ENCODE data around the gene RGS3. TPM values are rescaled to one million over a fixed set of nuclear protein-coding genes. Genes with fewer than 3 reads are reported as not detected.

RGS3 gene
- total and polyA plus RNA-seq, 2 donors (not counting 3 experiments of a cell fraction or from before 2014, with no cell fraction given) = 356 to 416 TPM

DNA sequence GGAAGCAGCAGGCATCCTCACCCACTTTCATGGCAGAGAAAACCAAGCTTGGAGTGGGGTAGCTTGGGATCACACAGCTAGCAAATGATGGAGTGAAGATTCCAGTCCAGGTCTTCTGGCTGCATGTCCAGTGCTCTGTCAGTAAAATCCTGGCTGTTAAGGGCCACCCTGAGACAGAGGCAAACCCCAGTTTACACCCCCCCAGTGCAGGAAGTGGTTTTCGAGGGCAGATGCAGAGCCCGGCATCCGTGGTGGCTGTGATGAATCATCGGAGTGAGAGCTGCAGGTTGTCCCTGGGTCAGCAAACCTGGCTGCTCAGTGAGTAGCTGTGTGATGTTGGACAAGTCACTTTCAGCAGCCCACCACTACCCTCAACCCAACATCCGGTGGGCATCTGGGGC is 115.4 kb downstream of the RGS3 start:
- no TSS peak for BruUV-seq (replicated peaks)
- TF ChIP-seq, protein P1, sequence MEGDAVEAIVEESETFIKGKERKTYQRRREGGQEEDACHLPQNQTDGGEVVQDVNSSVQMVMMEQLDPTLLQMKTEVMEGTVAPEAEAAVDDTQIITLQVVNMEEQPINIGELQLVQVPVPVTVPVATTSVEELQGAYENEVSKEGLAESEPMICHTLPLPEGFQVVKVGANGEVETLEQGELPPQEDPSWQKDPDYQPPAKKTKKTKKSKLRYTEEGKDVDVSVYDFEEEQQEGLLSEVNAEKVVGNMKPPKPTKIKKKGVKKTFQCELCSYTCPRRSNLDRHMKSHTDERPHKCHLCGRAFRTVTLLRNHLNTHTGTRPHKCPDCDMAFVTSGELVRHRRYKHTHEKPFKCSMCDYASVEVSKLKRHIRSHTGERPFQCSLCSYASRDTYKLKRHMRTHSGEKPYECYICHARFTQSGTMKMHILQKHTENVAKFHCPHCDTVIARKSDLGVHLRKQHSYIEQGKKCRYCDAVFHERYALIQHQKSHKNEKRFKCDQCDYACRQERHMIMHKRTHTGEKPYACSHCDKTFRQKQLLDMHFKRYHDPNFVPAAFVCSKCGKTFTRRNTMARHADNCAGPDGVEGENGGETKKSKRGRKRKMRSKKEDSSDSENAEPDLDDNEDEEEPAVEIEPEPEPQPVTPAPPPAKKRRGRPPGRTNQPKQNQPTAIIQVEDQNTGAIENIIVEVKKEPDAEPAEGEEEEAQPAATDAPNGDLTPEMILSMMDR (IDR thresholded peaks at IDR 0.05; ENCODE audit: extremely low read depth in 1 of 2, insufficient read depth in 1 of 2, low read depth in 1 of 2, low read length in 2 of 2) = no peak
- TF ChIP-seq POLR2AphosphoS5 (IDR thresholded peaks at IDR 0.05; ENCODE audit: insufficient read depth, low read depth, low read length) = no peak
- no peak for TF ChIP-seq JUN (IDR thresholded peaks at IDR 0.05; ENCODE audit: borderline replicate concordance, insufficient read depth, insufficient read length, low read depth)
- Histone ChIP-seq H3K4me1 (ENCODE audit: control insufficient read depth, extremely low read depth, insufficient read depth, low read length) (peaks cover 48% of the 10 kb centered on the region), H3K4me3 (replicated peaks in 1 of 3; ENCODE audit: insufficient read depth in 1 of 3, low read depth in 1 of 3, low read length in 3 of 3) (no peak overlapping the region), H2AFZ (ENCODE audit: low read depth, low read length) (no peak overlapping the region), H4K20me1 (replicated peaks; ENCODE audit: control insufficient read depth, extremely low read depth, insufficient read depth, low read length) (no peaks in the 10 kb centered on the region), H3K36me3 (ENCODE audit: control insufficient read depth in 2 of 2, extremely low read depth in 1 of 2, insufficient read depth in 2 of 2, low read length in 2 of 2) (peaks cover 0 to 36% of the 10 kb centered on the region in 2 experiments), H3K27ac (ENCODE audit: insufficient read depth, low read depth, low read length) (peak overlapping the region; percentile 39), H3K79me2 (ENCODE audit: control insufficient read depth, insufficient read depth, low read length) (peaks cover 22% of the 10 kb centered on the region), H3K27me3 (ENCODE audit: control insufficient read depth in 2 of 2, insufficient read depth in 2 of 2, low read length in 2 of 2) (no peaks in the 10 kb centered on the region), H3K9ac (replicated peaks; ENCODE audit: extremely low read depth, insufficient read depth, low read length) (no peak overlapping the region), H3K9me3 (replicated peaks; ENCODE audit: control insufficient read depth, insufficient read depth, low read length) (no peaks in the 10 kb centered on the region), H3K4me2 (ENCODE audit: insufficient read depth, low read length) (no peak overlapping the region), H3K9me1 (replicated peaks; ENCODE audit: control insufficient read depth, extremely low read depth, insufficient read depth, low read length) (no peaks in the 10 kb centered on the region)
- CTCF ChIA-PET = interaction anchor here (1.0 to 3.6 kb wide), 16 partner anchors 8 to 177 kb away, joined by 3 to 32 read pairs (median 6); partner anchors contain the start of gene ALAD
- FAIRE-seq (no peak), DNase-seq (ENCODE audit: low read depth, low spot score) (peak; percentile 49)
- intact Hi-C loops (cut with micrococcal nuclease) (no loop called here), dilution Hi-C loops (cut with MboI; ENCODE audit: extremely low pct_ligation_motif_present, low sequenced_read_pairs) (no loop called here)
- POLR2A ChIA-PET = interaction anchor here (0.6 to 2.2 kb wide), 3 partner anchors 15 to 169 kb away, joined by 4 to 6 read pairs (median 6); partner anchors contain the start of gene POLE3
